Measurements from ENCODE around the gene LRP1-AS.

Gene LRP1-AS

DNA sequence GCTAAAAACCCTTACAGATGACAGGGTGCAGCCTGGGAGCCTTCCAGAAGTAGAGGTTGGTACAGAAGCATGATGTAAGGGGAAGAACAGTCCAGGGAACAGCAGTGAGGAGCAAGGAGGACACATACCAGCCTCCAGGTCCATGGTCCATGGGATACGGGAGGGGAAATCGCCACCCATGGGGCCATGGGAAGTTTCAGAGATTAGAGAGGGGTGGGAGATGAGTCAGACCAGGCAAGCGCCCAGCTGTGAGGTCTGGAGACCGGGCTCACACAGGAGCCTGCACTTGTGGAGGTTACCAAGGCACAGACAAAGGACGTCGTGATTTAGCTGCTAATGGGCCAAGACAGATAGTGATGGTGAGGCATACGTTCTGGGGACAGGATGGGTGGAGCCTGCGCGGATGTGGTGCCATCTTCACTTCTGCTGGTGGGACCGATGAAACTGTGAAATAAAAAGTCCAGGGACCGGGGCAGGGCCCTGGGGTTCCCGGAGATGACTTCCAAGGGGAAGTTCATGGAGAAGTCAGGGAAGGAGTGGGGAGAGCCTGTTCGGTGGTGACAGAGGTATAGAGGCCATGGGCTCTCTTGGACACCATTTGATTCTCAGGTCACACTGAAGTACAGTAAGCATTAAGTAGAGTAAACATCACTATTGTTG lies 17.7 kb upstream of the LRP1-AS start:
- TF ChIP-seq ZFP3 (CRISPR knock-in tag; IDR thresholded peaks at IDR 0.05) (no peak), TOX (CRISPR knock-in tag; IDR thresholded peaks at IDR 0.05; ENCODE audit: borderline replicate concordance) (no peak), ZNF8 (CRISPR knock-in tag; IDR thresholded peaks at IDR 0.05) (no peak), ZNF70 (CRISPR knock-in tag; IDR thresholded peaks at IDR 0.05) (no peak), RARB (CRISPR knock-in tag; IDR thresholded peaks at IDR 0.05) (no peak), PPARA (CRISPR knock-in tag; IDR thresholded peaks at IDR 0.05; ENCODE audit: borderline replicate concordance) (no peak), TCF4 (CRISPR knock-in tag; IDR thresholded peaks at IDR 0.05; ENCODE audit: borderline replicate concordance) (no peak), ZC3H10 (CRISPR knock-in tag; IDR thresholded peaks at IDR 0.05) (no peak), ZNF565 (CRISPR knock-in tag; conservative IDR thresholded peaks at IDR 0.05; ENCODE audit: low read depth) (no peak), ZFP30 (CRISPR knock-in tag; IDR thresholded peaks at IDR 0.05) (no peak), CSDC2 (CRISPR knock-in tag; IDR thresholded peaks at IDR 0.05) (no peak), SNAI2 (CRISPR knock-in tag; IDR thresholded peaks at IDR 0.05) (no peak), ISL1 (CRISPR knock-in tag; IDR thresholded peaks at IDR 0.05) (no peak)
- TF ChIP-seq, protein P1, sequence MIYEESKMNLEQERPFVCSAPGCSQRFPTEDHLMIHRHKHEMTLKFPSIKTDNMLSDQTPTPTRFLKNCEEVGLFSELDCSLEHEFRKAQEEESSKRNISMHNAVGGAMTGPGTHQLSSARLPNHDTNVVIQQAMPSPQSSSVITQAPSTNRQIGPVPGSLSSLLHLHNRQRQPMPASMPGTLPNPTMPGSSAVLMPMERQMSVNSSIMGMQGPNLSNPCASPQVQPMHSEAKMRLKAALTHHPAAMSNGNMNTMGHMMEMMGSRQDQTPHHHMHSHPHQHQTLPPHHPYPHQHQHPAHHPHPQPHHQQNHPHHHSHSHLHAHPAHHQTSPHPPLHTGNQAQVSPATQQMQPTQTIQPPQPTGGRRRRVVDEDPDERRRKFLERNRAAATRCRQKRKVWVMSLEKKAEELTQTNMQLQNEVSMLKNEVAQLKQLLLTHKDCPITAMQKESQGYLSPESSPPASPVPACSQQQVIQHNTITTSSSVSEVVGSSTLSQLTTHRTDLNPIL (CRISPR knock-in tag; IDR thresholded peaks at IDR 0.05; ENCODE audit: low read depth), result no peak
- TF ChIP-seq, protein P2, sequence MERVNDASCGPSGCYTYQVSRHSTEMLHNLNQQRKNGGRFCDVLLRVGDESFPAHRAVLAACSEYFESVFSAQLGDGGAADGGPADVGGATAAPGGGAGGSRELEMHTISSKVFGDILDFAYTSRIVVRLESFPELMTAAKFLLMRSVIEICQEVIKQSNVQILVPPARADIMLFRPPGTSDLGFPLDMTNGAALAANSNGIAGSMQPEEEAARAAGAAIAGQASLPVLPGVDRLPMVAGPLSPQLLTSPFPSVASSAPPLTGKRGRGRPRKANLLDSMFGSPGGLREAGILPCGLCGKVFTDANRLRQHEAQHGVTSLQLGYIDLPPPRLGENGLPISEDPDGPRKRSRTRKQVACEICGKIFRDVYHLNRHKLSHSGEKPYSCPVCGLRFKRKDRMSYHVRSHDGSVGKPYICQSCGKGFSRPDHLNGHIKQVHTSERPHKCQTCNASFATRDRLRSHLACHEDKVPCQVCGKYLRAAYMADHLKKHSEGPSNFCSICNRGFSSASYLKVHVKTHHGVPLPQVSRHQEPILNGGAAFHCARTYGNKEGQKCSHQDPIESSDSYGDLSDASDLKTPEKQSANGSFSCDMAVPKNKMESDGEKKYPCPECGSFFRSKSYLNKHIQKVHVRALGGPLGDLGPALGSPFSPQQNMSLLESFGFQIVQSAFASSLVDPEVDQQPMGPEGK (CRISPR knock-in tag; IDR thresholded peaks at IDR 0.05; ENCODE audit: borderline replicate concordance), result no peak
- TF ChIP-seq, protein P3, sequence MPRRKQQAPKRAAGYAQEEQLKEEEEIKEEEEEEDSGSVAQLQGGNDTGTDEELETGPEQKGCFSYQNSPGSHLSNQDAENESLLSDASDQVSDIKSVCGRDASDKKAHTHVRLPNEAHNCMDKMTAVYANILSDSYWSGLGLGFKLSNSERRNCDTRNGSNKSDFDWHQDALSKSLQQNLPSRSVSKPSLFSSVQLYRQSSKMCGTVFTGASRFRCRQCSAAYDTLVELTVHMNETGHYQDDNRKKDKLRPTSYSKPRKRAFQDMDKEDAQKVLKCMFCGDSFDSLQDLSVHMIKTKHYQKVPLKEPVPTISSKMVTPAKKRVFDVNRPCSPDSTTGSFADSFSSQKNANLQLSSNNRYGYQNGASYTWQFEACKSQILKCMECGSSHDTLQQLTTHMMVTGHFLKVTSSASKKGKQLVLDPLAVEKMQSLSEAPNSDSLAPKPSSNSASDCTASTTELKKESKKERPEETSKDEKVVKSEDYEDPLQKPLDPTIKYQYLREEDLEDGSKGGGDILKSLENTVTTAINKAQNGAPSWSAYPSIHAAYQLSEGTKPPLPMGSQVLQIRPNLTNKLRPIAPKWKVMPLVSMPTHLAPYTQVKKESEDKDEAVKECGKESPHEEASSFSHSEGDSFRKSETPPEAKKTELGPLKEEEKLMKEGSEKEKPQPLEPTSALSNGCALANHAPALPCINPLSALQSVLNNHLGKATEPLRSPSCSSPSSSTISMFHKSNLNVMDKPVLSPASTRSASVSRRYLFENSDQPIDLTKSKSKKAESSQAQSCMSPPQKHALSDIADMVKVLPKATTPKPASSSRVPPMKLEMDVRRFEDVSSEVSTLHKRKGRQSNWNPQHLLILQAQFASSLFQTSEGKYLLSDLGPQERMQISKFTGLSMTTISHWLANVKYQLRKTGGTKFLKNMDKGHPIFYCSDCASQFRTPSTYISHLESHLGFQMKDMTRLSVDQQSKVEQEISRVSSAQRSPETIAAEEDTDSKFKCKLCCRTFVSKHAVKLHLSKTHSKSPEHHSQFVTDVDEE (CRISPR knock-in tag; IDR thresholded peaks at IDR 0.05), result no peak
- TF ChIP-seq, protein P4, sequence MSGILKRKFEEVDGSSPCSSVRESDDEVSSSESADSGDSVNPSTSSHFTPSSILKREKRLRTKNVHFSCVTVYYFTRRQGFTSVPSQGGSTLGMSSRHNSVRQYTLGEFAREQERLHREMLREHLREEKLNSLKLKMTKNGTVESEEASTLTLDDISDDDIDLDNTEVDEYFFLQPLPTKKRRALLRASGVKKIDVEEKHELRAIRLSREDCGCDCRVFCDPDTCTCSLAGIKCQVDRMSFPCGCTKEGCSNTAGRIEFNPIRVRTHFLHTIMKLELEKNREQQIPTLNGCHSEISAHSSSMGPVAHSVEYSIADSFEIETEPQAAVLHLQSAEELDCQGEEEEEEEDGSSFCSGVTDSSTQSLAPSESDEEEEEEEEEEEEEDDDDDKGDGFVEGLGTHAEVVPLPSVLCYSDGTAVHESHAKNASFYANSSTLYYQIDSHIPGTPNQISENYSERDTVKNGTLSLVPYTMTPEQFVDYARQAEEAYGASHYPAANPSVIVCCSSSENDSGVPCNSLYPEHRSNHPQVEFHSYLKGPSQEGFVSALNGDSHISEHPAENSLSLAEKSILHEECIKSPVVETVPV (CRISPR knock-in tag; IDR thresholded peaks at IDR 0.05), result no peak
- no peak; the same call in 2 of the 3 replicates for ATAC-seq

DNA sequence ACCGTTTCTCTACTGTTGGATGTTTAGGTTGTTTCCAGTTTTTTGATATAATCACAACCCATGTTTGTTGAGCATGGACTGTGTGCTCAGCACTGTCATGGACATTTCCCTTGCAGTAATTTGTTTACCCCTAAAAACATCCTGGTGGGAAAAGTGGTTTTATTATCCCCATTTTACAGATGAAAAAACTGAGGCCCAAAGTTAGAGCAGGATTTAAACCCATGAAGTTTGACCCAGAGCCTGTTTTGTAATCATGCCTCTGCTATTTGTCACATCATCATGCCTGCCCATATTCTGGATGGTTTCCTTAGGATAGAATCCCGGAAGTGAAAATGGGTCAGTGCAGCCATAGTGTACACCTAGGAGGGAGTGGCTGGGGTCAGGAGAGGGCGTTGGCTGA lies 17.0 kb upstream of the LRP1-AS start:
- no peak for ATAC-seq
- TF ChIP-seq ISL1 (CRISPR knock-in tag; IDR thresholded peaks at IDR 0.05), result no peak
- TF ChIP-seq ZFP30 (CRISPR knock-in tag; IDR thresholded peaks at IDR 0.05), result no peak
- TF ChIP-seq, protein P4 (CRISPR knock-in tag; IDR thresholded peaks at IDR 0.05), result no peak
- no peak for TF ChIP-seq GLIS3 (CRISPR knock-in tag; IDR thresholded peaks at IDR 0.05)
- TF ChIP-seq ESRRG (CRISPR knock-in tag; IDR thresholded peaks at IDR 0.05), result no peak
- no peak for TF ChIP-seq ZFP3 (CRISPR knock-in tag; IDR thresholded peaks at IDR 0.05)
- no peak for TF ChIP-seq ZNF565 (CRISPR knock-in tag; conservative IDR thresholded peaks at IDR 0.05; ENCODE audit: low read depth)
- no peak for TF ChIP-seq ZNF70 (CRISPR knock-in tag; IDR thresholded peaks at IDR 0.05)
- TF ChIP-seq ZC3H10 (CRISPR knock-in tag; IDR thresholded peaks at IDR 0.05), result no peak
- TF ChIP-seq BACH2 (CRISPR knock-in tag; IDR thresholded peaks at IDR 0.05; ENCODE audit: borderline replicate concordance), result no peak
- TF ChIP-seq CSDC2 (CRISPR knock-in tag; IDR thresholded peaks at IDR 0.05), result no peak
- TF ChIP-seq ZNF8 (CRISPR knock-in tag; IDR thresholded peaks at IDR 0.05), result no peak
- TF ChIP-seq, protein P3 (CRISPR knock-in tag; IDR thresholded peaks at IDR 0.05), result no peak

Measured in SK-N-SH treated with all-trans-retinoic acid at 6 μM for 48 hours (cell line).